ENCODE data around the gene HOXB3.

- TF ChIP-seq CTCF (conservative IDR thresholded peaks at IDR 0.05 in 1 of 2, IDR thresholded peaks at IDR 0.05 in 1 of 2; ENCODE audit: low read depth in 1 of 2, low read length in 2 of 2) (no peak), EZH2 (IDR thresholded peaks at IDR 0.05; ENCODE audit: low read length, missing control alignments) (no peak)
Measured at GRCh38 chr17:48565022-48565554, 25.0 kb downstream of the HOXB3 start.

All from fibroblast of lung (primary cell).